HG02884 (cell line): ENCODE data around the gene PCGF5.
"Not testable (repeated sequence)": the region's sequence is repeated elsewhere in the genome, so short reads cannot be mapped to it uniquely, and the experiment has no call there.

ENCODE experiments used
- ATAC-seq: cut with Tn5 transposase; IDR thresholded peaks from one replicate; pipeline ENCODE4 v1.9.1; 2021; ENCODE audit warnings: mild to moderate bottlenecking, moderate library complexity; ENCODE audit not compliant: unreplicated experiment

PCGF5 gene

DNA sequence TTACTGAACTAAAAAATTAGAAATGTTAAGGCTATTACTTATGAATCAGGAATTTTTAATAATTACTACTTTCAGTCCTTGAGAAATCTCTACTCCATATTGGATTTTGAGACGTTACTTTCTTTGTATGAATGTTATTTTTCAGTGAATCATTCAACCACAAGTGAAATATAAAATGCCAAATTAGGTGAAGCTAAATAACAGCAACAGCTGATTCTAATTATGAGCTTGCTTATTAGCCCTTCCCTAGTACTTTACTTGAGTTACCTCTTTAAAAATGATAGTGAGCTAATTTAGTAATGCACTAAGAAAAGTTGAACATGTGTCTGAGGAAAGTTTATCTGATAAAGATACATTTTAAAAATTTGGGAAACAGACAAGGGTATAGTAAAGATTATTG is 51.4 kb downstream of the PCGF5 start:
- no peak for ATAC-seq

DNA sequence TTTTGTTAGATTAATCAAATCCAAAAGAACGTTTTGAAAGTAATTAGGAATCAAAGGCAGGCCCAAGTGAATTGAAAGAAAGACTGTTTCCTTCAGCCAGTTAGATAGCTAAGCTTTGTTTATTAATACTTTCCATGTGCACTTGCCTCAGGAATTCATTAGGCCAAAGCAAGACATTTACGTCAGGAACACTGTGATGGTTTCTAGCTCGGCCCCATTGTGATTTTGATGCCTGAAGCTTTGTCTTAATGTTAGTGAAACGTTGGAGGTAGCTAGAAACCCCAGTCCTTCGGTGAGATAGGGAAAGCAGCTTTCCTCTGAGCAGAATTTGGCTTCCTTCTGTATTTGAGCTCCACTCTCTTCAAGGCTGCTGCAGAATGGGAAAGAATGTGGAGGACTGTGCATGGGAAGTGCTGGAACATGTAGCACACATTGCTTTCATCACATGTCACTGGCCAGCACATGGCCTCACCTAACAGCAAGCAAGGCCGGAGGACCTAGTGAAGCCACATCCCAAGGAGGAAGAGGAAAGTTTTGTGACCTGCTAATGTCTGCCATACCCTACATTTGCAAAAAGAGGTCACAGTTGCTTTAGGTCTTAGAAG is 64.1 kb downstream of the PCGF5 start:
- no peak for ATAC-seq

GRCh38 chr10:91286572-91286971 is 66.1 kb downstream of the PCGF5 start:
- ATAC-seq: no peak

GRCh38 chr10:91287276-91287675 is 66.8 kb downstream of the PCGF5 start:
- ATAC-seq: no peak

DNA sequence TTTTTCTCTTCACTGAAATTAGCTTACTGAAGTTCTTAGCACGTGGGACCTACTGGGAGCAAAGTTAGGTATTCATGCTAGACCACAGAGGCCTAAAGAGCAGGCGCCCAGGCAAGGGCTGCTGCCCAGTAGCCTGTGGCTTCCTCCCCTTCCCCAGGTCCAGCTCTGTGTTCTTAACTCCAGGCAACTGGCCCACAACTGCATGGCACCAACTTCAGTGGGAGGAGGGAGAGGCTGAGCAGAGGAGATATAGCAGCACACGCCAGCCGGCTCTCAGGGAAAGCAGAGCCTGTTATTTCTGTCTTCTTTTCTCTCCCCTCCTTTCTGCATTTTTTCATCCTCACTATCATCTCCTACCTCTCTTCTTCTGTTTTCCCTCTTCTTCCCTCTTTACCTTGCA is 67.4 kb downstream of the PCGF5 start:
- ATAC-seq: no peak

- no peak for ATAC-seq
Measured at GRCh38 chr10:91289305-91289704, 68.8 kb downstream of the PCGF5 start.

- no peak for ATAC-seq
Measured at GRCh38 chr10:91290607-91291006, 70.1 kb downstream of the PCGF5 start.

GRCh38 chr10:91294134-91294906 is 73.9 kb downstream of the PCGF5 start:
- ATAC-seq: no peak

GRCh38 chr10:91295346-91295745 is 74.9 kb downstream of the PCGF5 start:
- ATAC-seq: no peak

DNA sequence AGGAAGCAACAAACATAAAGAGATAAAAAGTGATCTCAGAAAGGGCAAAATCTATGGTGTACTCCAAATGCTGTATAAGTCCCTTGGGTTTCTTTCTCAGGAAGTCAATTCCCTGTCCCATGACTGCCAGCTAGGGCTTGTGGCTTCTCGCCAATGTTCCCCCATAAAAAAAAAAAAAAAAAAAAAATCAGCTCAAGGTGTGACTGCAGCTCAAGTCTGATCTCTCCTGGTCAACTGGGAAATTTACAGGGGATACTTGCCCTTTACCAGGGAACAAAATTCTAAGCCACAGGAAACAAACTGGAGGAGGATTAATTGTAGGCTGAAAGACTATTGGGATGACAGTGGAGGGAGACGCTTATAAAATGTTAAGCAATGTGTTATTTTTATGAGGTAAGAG is 76.0 kb downstream of the PCGF5 start:
- ATAC-seq: no peak

- ATAC-seq: peak; percentile 91
Measured at GRCh38 chr10:91298224-91298871, 77.9 kb downstream of the PCGF5 start.

DNA sequence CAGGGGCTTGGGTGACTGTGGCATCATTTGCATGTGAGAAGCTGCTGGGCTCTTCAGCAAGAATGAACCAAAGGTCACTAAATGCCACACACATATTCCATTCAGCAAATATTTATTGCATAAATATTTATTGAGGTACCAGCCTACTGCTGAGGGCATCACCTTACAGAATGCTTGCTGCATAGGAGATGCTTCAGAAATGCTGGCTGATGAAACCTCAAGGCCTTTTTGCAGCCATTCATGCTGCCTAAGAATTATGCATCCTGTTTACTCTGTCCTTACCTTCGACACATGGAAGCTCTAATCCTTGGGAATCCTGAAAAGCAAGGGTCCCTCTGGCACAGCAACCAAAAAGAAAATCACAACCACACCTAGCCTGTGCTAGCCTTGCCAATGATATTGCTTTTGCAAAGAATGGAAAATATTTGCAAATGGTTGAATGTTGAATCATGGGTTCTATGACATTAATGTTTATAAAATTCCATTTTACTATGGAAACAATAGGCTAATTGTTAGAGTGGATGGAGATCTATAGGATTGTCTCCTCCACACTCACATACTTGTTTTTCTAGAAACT is 79.6 kb downstream of the PCGF5 start:
- ATAC-seq: no peak

GRCh38 chr10:91302946-91303345 is 82.5 kb downstream of the PCGF5 start:
- ATAC-seq: not testable (repeated sequence)

GRCh38 chr10:91305979-91306378 is 85.5 kb downstream of the PCGF5 start:
- ATAC-seq: not testable (repeated sequence)

DNA sequence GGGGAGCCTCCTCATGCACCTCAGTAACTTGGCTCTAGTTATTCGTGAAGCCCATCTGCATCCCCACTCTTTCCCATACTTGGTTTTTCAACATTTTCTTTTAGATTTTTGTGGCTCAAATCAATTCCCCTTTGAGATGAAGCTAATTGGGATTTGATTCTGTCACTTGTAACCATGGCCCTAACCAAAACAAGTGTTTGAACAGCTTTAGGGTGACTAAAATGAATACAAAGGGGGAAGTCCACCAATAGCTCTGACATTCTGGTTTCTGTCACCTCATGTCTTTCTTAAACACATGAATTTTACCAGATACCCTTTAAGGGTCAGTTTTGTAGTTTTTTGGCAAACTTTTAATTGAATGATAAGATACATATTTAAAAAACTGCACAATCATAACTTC is 87.0 kb downstream of the PCGF5 start:
- ATAC-seq: no peak

GRCh38 chr10:91309711-91310110 is 89.2 kb downstream of the PCGF5 start:
- ATAC-seq: no peak

DNA sequence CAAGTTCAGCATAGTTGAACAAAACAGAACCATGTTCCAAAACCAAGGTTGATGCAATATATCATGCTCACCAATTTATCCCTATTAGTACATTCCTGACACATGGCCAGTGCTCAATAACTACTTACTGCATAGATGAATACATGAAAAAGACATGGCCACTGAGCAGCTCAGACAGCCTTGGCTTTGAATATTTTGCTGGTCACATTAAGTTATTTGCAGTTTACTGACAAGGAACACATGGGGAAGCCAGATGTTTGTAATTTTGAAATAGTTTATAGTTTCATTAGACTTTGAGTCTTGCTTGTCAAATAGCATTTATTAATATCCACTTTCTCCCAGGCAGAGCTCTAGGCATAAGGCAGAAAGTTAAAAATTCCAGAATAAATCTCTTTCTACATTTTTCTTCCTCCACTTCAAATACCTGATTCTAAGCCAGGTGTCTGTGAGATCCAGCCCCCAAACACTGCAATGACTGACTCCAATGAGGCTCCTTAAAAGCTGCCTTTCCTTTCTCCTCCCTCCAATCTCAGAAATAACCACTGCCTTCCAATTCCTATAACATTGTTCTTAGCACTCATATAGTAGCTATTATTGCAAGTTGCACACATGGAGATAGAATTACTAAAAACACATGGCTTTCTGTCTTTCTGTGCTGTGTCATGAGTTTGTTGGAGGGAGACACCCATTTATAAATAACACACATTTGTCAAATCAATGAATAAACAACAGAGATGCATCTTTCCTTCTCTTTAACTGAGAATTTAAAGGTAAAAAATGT is 91.3 kb downstream of the PCGF5 start:
- no peak for ATAC-seq

DNA sequence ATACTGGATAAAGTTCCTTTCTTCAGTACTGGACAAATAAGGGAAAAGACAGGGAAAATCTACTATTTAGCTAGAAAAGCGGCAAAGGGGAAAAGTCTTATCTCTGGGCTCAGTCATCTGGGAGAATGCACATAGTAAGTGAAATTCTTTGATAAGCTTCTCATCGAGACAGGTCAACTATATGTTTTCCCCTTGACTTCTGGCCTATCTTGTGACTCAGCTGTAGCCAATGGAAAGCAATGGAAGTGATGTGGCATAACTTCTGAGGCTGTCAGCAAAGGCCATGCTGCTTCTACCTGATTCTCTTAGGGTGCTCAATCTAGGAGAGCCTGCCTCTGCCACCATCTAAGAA is 91.9 kb downstream of the PCGF5 start:
- no peak for ATAC-seq

DNA sequence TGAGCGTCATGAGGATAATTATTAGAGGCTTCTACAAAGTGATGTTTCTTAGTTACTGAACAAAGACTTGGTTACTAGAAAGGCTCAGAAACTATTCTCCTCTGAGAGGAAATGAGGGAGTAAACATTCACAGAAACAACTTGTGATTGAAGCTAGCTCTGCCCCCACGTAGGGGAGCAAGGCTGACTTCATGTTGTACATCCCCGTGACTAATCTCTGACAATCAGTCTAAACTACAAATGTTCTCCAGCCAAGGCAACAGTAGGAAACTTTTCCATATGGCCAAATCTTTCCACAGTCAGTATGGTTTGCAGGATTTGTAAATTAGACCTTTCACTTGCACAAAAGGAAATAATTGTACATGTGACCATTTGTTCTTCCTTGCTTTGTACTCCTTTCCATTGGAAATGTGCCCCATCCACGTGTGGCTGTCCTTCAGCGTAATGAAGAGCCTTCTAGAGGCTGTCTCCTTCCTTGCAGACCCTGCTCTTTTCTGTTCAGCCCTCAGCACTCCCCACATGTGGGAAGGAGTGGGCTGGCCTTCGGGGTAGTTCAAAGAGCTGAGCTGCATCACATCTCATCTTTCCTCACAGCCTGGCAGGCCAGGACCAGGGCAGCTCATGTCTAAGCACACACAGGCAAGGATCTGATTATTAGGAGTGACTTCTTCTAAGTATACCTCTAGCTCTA is 93.5 kb downstream of the PCGF5 start:
- no peak for ATAC-seq

GRCh38 chr10:91316486-91316885 is 96.0 kb downstream of the PCGF5 start:
- ATAC-seq: no peak

GRCh38 chr10:91317541-91317940 is 97.1 kb downstream of the PCGF5 start:
- no peak for ATAC-seq
